ENCODE measurements around the gene MOSMO. TPM values are rescaled to one million over a fixed set of nuclear protein-coding genes. Genes with fewer than 3 reads are reported as not detected.

MOSMO gene
- total and polyA plus RNA-seq, 10 of the 15 experiments (the other 5 are each of a cell fraction or from before 2014, with no cell fraction given): 1.7 to 26.7 (median 12.2) TPM

DNA sequence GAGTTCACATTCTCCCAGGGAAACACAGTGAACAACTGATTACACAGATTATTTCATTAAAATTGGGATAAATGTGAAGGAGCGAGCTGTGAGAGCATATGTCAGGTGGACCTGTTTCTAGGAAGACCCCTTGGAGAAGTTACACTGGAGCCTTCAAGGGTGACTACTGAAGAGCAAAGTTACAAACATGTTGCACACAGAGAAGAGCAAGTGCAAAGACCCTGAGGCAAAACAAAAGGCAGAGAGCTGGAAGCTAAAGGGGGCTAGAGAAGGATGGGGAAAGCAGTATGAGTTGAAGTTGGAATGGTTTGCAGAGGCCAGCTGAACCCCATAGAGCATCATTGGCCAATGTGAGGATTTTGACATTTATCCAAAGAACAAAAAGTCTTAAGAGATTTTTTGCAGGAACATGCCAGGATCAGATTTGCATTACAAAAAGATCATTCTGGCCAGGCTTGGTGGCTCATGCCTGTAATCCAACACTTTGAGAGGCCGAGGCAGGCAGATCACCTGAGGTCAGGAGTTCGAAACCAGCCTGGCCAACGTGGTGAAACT, 21.1 kb upstream of the MOSMO start:
- Histone ChIP-seq H2AFZ (ENCODE audit: control insufficient read depth, low read depth, low read length) (no peak overlapping the region), H3K9me3 (replicated peaks; ENCODE audit: control insufficient read depth, insufficient read depth, low read length) (no peaks in the 10 kb centered on the region), H3K4me3 (no peak overlapping the region), H3K36me3 (ENCODE audit: control insufficient read depth in 2 of 2, insufficient read depth in 2 of 2, low read length in 1 of 2) (peaks cover 3 to 23% of the 10 kb centered on the region in 2 experiments), H4K20me1 (ENCODE audit: control insufficient read depth, insufficient read depth) (no peaks in the 10 kb centered on the region), H3K79me2 (ENCODE audit: control insufficient read depth, insufficient read depth, low read length) (no peaks in the 10 kb centered on the region), H3K4me2 (ENCODE audit: control insufficient read depth, insufficient read depth) (no peak overlapping the region), H3K4me1 (ENCODE audit: control insufficient read depth, insufficient read depth, low read length) (no peaks in the 10 kb centered on the region), H3K27ac (ENCODE audit: control insufficient read depth, insufficient read depth) (no peak overlapping the region), H3K9ac (ENCODE audit: control insufficient read depth, insufficient read depth, low read length) (no peak overlapping the region), H3K27me3 (replicated peaks in 1 of 2; ENCODE audit: control insufficient read depth in 2 of 2, insufficient read depth in 2 of 2, low read length in 1 of 2) (no peaks in the 10 kb centered on the region)
- WGBS (ENCODE audit: insufficient coverage, insufficient replicate concordance, low lambda C conversion rate, missing lambda C conversion rate): 96% methylated on average over 4 of the region's 4 CpGs
- ChIA-PET POLR2A (no interaction called here), RAD21 (ENCODE audit: unreplicated experiment) (no interaction called here), SMC1A (ENCODE audit: uncharacterized antibody, unreplicated experiment) (no interaction called here), CTCF (interaction anchor here (1.4 kb wide), 1 partner anchor 91 kb away, joined by 4 read pairs; no protein-coding TSS in a partner anchor)
- intact Hi-C loops (cut with micrococcal nuclease; ENCODE audit: unreplicated experiment) (no loop called here), in situ Hi-C loops (cut with MboI) (no loop called here)
- ATAC-seq: no peak
- BruUV-seq (replicated peaks): no TSS peak
- FAIRE-seq: no peak
- DNase-seq (ENCODE audit: low read depth, low spot score): no peak
- TF ChIP-seq ATF3 (IDR thresholded peaks at IDR 0.05; ENCODE audit: borderline replicate concordance, extremely low read depth, low read depth, low read length): no peak
- no peak for TF ChIP-seq CREB1 (IDR thresholded peaks at IDR 0.05; ENCODE audit: low read depth)
- TF ChIP-seq, protein P1, sequence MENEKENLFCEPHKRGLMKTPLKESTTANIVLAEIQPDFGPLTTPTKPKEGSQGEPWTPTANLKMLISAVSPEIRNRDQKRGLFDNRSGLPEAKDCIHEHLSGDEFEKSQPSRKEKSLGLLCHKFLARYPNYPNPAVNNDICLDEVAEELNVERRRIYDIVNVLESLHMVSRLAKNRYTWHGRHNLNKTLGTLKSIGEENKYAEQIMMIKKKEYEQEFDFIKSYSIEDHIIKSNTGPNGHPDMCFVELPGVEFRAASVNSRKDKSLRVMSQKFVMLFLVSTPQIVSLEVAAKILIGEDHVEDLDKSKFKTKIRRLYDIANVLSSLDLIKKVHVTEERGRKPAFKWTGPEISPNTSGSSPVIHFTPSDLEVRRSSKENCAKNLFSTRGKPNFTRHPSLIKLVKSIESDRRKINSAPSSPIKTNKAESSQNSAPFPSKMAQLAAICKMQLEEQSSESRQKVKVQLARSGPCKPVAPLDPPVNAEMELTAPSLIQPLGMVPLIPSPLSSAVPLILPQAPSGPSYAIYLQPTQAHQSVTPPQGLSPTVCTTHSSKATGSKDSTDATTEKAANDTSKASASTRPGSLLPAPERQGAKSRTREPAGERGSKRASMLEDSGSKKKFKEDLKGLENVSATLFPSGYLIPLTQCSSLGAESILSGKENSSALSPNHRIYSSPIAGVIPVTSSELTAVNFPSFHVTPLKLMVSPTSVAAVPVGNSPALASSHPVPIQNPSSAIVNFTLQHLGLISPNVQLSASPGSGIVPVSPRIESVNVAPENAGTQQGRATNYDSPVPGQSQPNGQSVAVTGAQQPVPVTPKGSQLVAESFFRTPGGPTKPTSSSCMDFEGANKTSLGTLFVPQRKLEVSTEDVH (IDR thresholded peaks at IDR 0.05; ENCODE audit: low read depth, partially characterized antibody): no peak
- TF ChIP-seq RELA (IDR thresholded peaks at IDR 0.05; ENCODE audit: borderline replicate concordance, partially characterized antibody): no peak
- no peak for TF ChIP-seq CHD1 (IDR thresholded peaks at IDR 0.05; ENCODE audit: low read depth, low read length)
- TF ChIP-seq BACH1 (IDR thresholded peaks at IDR 0.05; ENCODE audit: borderline replicate concordance): no peak
- no peak for TF ChIP-seq MXI1 (IDR thresholded peaks at IDR 0.05; ENCODE audit: low read depth, low read length)
- TF ChIP-seq CTCF (IDR thresholded peaks at IDR 0.05 in 2 of 3, conservative IDR thresholded peaks at IDR 0.05 in 1 of 3; ENCODE audit: control insufficient read depth in 2 of 3, extremely low read depth in 1 of 3, insufficient read depth in 1 of 3, low read depth in 3 of 3, low read length in 3 of 3): no peak
- no peak for TF ChIP-seq HCFC1 (IDR thresholded peaks at IDR 0.05; ENCODE audit: low read length)
- no peak for TF ChIP-seq SPI1 (IDR thresholded peaks at IDR 0.05; ENCODE audit: borderline replicate concordance, insufficient read depth, low read depth, low read length)
- TF ChIP-seq RAD51 (IDR thresholded peaks at IDR 0.05): no peak
